Gastrocnemius medialis (tissue), 4 donors: Measurements from ENCODE around the gene PTK7. TPM values are rescaled to one million over a fixed set of nuclear protein-coding genes. Genes with fewer than 3 reads are reported as not detected.
A peak's percentile ranks its signal among the peaks of the same experiment; 100 is the strongest.

Source experiments
- ATAC-seq, 2 donors: fragments of 150-250 bp; one replicate each; pipeline ENCODE4 v1.9.1; 2016
- DNase-seq, 2 donors: peaks; one replicate each; pipeline ENCODE4 v3.0.0-alpha.2; 2019
- H3K27ac ChIP-seq, 4 donors: fragments of 200-600 bp; sonication (generic); 1 replicate in 1 of 4; 2 replicates in 3 of 4; pipeline ENCODE4 v1.5.1; 2016 to 2018; ENCODE audit warnings: mild to moderate bottlenecking in 2 of 4, moderate library complexity in 1 of 4
- H3K27me3 ChIP-seq, 3 donors: fragments of 200-600 bp; sonication (generic) in 2 of 3; 1 replicate in 1 of 3; 2 replicates in 2 of 3; pipeline versions ENCODE4 v1.5.1 to v1.6.0; 2016 to 2019; ENCODE audit warnings: mild to moderate bottlenecking in 1 of 3, moderate library complexity in 1 of 3
- H3K36me3 ChIP-seq, 2 donors: fragments of 200-600 bp; sonication (generic) in 1 of 2; one replicate each; pipeline ENCODE4 v1.5.1; 2017 to 2018
- H3K4me1 ChIP-seq, 2 donors: fragments of 200-600 bp; sonication (generic) in 1 of 2; one replicate each; pipeline ENCODE4 v1.5.1; 2016 to 2017; ENCODE audit warnings: mild to moderate bottlenecking in 2 of 2
- H3K4me3 ChIP-seq, 4 donors: fragments of 200-600 bp; sonication (generic) in 3 of 4; 1 replicate in 1 of 4; 2 replicates in 3 of 4; pipeline ENCODE4 v1.5.1; 2016 to 2019; ENCODE audit warnings: mild to moderate bottlenecking in 2 of 4
- H3K9me3 ChIP-seq, 3 donors: fragments of 200-600 bp; sonication (generic) in 2 of 3; 1 replicate in 1 of 3; 2 replicates in 2 of 3; pipeline ENCODE4 v1.5.1; 2016 to 2019
- CTCF ChIP-seq, 5 experiments: fragments of 450-650 bp in 3 of 5; fragments of 200-600 bp in 2 of 5; sonication (generic) in 2 of 5; IDR thresholded peaks in 4 of 5; conservative IDR thresholded peaks in 1 of 5; 1 replicate in 4 of 5; 2 replicates in 1 of 5; pipeline ENCODE4 v1.5.1; 2016 to 2019; ENCODE audit warnings: antibody characterized with exemption in 5 of 5, mild to moderate bottlenecking in 3 of 5, moderate library complexity in 3 of 5
- POLR2A ChIP-seq, 2 donors: fragments of 450-650 bp; IDR thresholded peaks; one replicate each; pipeline ENCODE4 v1.6.1; 2017; ENCODE audit warnings: antibody characterized with exemption in 2 of 2, mild to moderate bottlenecking in 2 of 2, moderate library complexity in 2 of 2
- in situ Hi-C, 4 donors: fragments of 200-750 bp; cut with MboI; loops; one replicate each; pipeline versions ENCODE4 v1.15.0 to v1.8.0; 2017; ENCODE audit warnings: low sequenced_read_pairs in 4 of 4
- intact Hi-C: fragments of 100-400 bp; cut with DNase I; formaldehyde crosslinking; loops from one replicate; pipeline ENCODE4 v1.15.1; 2023; ENCODE audit warnings: low total_unique reads
- total RNA-seq, 4 donors: library from RNA; depleted of rRNA; stranded (reverse); fragments of >200 nt; gene quantifications; one replicate each; pipeline versions ENCODE4 v1.1.0 to v1.2.3, GENCODE V29; 2016

The PTK7 gene
- total RNA-seq, 4 donors from 2014 or later: 0.15 to 0.64 (median 0.24) TPM

GRCh38 chr6:43172104-43173007 is 96.2 kb downstream of the PTK7 start:
- no peak for TF ChIP-seq CTCF (IDR thresholded peaks at IDR 0.05 in 4 of 5, conservative IDR thresholded peaks at IDR 0.05 in 1 of 5)
- peak in 1 of 2 donors; percentile 22 for TF ChIP-seq POLR2A (IDR thresholded peaks at IDR 0.05)
- H3K4me3 ChIP-seq: peak overlapping the region; percentile 86 to 96 (median 92)
- peak; percentile 15 to 41 for DNase-seq
- peaks cover 0 to 18% of the 10 kb centered on the region in 2 donors for H3K36me3 ChIP-seq
- intact Hi-C loops (loop anchor here (2.0 to 10.0 kb wide), 7 partner anchors 195 to 1438 kb away; partner anchors contain the start of genes ABCC10, BICRAL, HSP90AB1 and POLH), in situ Hi-C loops (no loop called here)
- peaks cover 30 to 41% of the 10 kb centered on the region in 2 donors for H3K4me1 ChIP-seq
- H3K27ac ChIP-seq: peak overlapping the region; percentile 89 to 98 (median 92)
- no peaks in the 10 kb centered on the region for H3K27me3 ChIP-seq
- no peaks in the 10 kb centered on the region for H3K9me3 ChIP-seq
- no peak for ATAC-seq

DNA sequence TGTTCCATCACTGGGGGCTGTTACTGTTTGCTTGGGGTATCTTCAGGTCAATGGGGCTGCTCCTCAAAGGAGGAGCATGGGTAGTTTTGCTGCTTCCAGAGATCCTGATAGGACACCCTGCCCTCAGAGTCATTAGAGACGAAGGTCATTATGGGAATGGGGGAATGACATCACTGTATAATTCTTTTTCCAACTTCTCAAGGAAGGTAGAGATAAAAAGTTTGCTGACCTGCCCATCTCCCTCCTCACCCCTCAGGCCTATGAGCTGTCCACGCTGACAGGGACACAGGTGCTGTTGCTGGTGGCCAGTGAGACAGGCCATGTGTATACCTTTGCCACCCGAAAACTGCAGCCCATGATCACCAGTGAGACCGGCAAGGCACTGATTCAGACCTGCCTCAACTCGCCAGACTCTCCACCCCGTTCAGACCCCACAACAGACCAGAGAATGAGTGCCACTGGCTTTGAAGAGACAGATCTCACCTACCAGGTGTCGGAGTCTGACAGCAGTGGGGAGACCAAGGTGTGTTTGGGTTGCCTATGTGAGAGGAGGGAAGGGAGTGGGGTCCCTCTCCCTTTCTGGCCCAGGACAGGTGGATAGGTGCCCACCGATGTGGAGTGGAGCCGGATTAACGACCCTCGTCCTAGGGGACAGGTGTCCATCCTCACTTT is 97.6 kb downstream of the PTK7 start:
- Histone ChIP-seq H3K9me3 (no peaks in the 10 kb centered on the region), H3K36me3 (peaks cover 0 to 29% of the 10 kb centered on the region in 2 donors), H3K4me1 (peaks cover 30 to 41% of the 10 kb centered on the region in 2 donors), H3K27me3 (no peaks in the 10 kb centered on the region), H3K27ac (peak overlapping the region; percentile 89 to 98 (median 92)), H3K4me3 (peak overlapping the region; percentile 68 to 96 (median 92))
- no peak for ATAC-seq
- TF ChIP-seq POLR2A (IDR thresholded peaks at IDR 0.05) (no peak), CTCF (IDR thresholded peaks at IDR 0.05 in 4 of 5, conservative IDR thresholded peaks at IDR 0.05 in 1 of 5) (no peak)
- intact Hi-C loops: loop anchor here (2.0 to 10.0 kb wide), 7 partner anchors 194 to 1439 kb away; partner anchors contain the start of genes ABCC10, BICRAL, HSP90AB1 and POLH
- no peak for DNase-seq
- in situ Hi-C loops: no loop called here

- Histone ChIP-seq H3K36me3 (peaks cover 0 to 36% of the 10 kb centered on the region in 2 donors), H3K4me1 (peaks cover 30 to 41% of the 10 kb centered on the region in 2 donors), H3K9me3 (no peaks in the 10 kb centered on the region), H3K27me3 (no peaks in the 10 kb centered on the region), H3K27ac (peak overlapping the region; percentile 89 to 98 (median 92)), H3K4me3 (peak overlapping the region; percentile 51 to 88 (median 65))
- in situ Hi-C loops: no loop called here
- ATAC-seq: peak; percentile 77 to 79
- peak; percentile 99 for DNase-seq
- intact Hi-C loops: loop anchor here (5.0 to 10.0 kb wide), 6 partner anchors 193 to 1440 kb away; partner anchors contain the start of genes ABCC10, BICRAL, POLH and TFEB
- TF ChIP-seq CTCF (IDR thresholded peaks at IDR 0.05 in 4 of 5, conservative IDR thresholded peaks at IDR 0.05 in 1 of 5): peak in 3 of 5 experiments; percentile 28 to 48 (median 36)
- peak; percentile 64 to 82 for TF ChIP-seq POLR2A (IDR thresholded peaks at IDR 0.05)
Observed at GRCh38 chr6:43174263-43175112, 98.4 kb downstream of the PTK7 start.
